ENCODE measurements around the gene ZNF516. TPM values are rescaled to one million over a fixed set of nuclear protein-coding genes. Genes with fewer than 3 reads are reported as not detected.

The ZNF516 gene
- total RNA-seq, 2 experiments from 2014 or later, result 2.5 to 3.3 TPM

DNA sequence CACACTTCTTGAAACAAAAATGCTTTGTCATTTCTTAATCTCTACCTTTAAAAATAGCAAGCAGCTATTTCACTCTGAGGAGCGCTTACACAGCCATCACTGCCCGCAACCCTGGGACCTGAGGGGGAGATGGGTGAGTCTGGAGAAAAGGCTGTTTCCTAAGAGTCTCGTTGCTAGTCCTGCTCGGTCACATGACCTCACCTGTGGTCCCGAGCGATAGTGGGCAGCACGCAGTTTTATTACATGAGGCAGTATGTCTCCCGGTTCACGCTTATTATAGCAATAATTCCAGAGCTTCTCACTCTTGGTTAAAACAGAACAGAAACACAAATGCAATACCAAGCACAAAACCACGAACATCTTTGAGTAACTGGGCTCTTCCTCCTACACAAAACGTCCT lies 105.3 kb downstream of the ZNF516 start:
- H3K4me1 Mint-ChIP-seq (ENCODE audit: low read depth), result peaks cover 37% of the 10 kb centered on the region
- H3K27me3 Mint-ChIP-seq (ENCODE audit: low read depth), result peaks cover 19% of the 10 kb centered on the region
- H3K4me3 Mint-ChIP-seq, result no peak overlapping the region
- no peak for DNase-seq
- ChIA-PET POLR2A (no interaction called here), CTCF (interaction anchor here (2.3 kb wide), 1 partner anchor 9 kb away, joined by 8 read pairs; no protein-coding TSS in a partner anchor)
- H3K36me3 Mint-ChIP-seq (ENCODE audit: low read depth), result peaks cover 3% of the 10 kb centered on the region
- H3K27ac Mint-ChIP-seq, result no peak overlapping the region
- no peak for ATAC-seq
- H3K9me3 Mint-ChIP-seq (ENCODE audit: insufficient read depth), result no peaks in the 10 kb centered on the region

DNA sequence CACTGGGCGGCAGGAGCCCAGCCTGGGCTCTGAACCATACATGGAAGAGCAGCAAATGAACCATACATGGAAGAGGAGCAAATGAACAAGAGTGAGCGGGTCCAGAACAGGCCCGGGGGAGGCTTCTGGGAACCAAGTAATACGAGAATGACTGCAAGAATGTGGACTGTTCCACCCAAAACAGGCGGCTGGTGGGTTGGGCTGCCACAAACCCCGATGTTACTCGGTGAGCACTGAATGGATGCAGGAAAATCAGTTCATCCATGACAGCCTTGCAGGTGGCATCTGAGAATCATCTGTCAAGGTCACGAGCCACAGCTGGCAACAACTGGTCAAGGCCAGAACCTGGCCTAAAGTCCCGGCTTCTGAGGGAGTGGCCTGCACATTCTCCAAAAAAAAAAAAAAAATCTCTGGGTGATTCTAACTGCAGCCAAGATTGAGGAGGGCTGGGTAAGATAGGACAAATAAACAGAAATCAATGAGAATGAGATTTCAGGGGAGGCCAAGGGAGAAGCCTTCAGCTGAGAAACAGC lies 106.1 kb downstream of the ZNF516 start:
- H3K27ac Mint-ChIP-seq, result no peak overlapping the region
- ChIA-PET POLR2A (interaction anchor here (0.7 kb wide), 1 partner anchor 1316 kb away, joined by 3 read pairs; no protein-coding TSS in a partner anchor), CTCF (interaction anchor here (2.3 kb wide), 1 partner anchor 10 kb away, joined by 8 read pairs; no protein-coding TSS in a partner anchor)
- no peak for DNase-seq
- no peak overlapping the region for H3K4me3 Mint-ChIP-seq
- H3K4me1 Mint-ChIP-seq (ENCODE audit: low read depth), result peaks cover 37% of the 10 kb centered on the region
- H3K9me3 Mint-ChIP-seq (ENCODE audit: insufficient read depth), result no peaks in the 10 kb centered on the region
- H3K36me3 Mint-ChIP-seq (ENCODE audit: low read depth), result peaks cover 3% of the 10 kb centered on the region
- no peak for ATAC-seq
- peaks cover 19% of the 10 kb centered on the region for H3K27me3 Mint-ChIP-seq (ENCODE audit: low read depth)

DNA sequence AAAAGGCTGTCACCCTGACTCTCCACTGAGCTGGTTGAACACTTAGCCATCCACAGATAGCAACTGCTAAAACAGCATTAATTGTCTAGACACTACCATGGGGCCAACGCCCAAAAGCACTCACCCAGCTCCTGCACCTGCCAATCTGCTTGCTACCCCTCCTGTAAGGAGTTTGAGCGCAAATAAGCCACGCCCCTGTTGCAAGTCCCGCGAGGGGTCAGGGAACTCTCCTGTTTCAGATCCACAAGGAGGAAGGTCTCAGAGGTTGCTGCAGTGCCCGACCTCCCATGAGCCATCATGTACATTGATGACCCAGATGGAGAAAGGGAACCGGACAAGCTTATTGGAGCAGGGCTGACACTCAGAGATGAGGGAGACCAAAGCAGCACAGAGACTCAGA lies 106.8 kb downstream of the ZNF516 start:
- H3K27me3 Mint-ChIP-seq (ENCODE audit: low read depth), result peaks cover 19% of the 10 kb centered on the region
- DNase-seq (no peak), ATAC-seq (no peak)
- peaks cover 38% of the 10 kb centered on the region for H3K4me1 Mint-ChIP-seq (ENCODE audit: low read depth)
- H3K27ac Mint-ChIP-seq, result no peak overlapping the region
- H3K9me3 Mint-ChIP-seq (ENCODE audit: insufficient read depth), result no peaks in the 10 kb centered on the region
- peaks cover 3% of the 10 kb centered on the region for H3K36me3 Mint-ChIP-seq (ENCODE audit: low read depth)
- H3K4me3 Mint-ChIP-seq, result no peak overlapping the region
- POLR2A ChIA-PET, result interaction anchor here (0.7 kb wide), 2 partner anchors 586 to 1315 kb away, joined by 3 read pairs; no protein-coding TSS in a partner anchor
- CTCF ChIA-PET, result interaction anchor here (1.0 kb wide), 1 partner anchor 321 kb away, joined by 3 read pairs; no protein-coding TSS in a partner anchor

- no peaks in the 10 kb centered on the region for H3K9me3 Mint-ChIP-seq (ENCODE audit: insufficient read depth)
- no peak for ATAC-seq
- ChIA-PET CTCF (interaction anchor here (1.0 kb wide), 1 partner anchor 321 kb away, joined by 3 read pairs; no protein-coding TSS in a partner anchor), POLR2A (no interaction called here)
- peaks cover 19% of the 10 kb centered on the region for H3K27me3 Mint-ChIP-seq (ENCODE audit: low read depth)
- no peak overlapping the region for H3K27ac Mint-ChIP-seq
- H3K36me3 Mint-ChIP-seq (ENCODE audit: low read depth), result peaks cover 3% of the 10 kb centered on the region
- peaks cover 38% of the 10 kb centered on the region for H3K4me1 Mint-ChIP-seq (ENCODE audit: low read depth)
- no peak overlapping the region for H3K4me3 Mint-ChIP-seq
- no peak for DNase-seq
Measured at GRCh38 chr18:76387608-76388007, 107.4 kb downstream of the ZNF516 start.

GRCh38 chr18:76386886-76387285 lies 108.2 kb downstream of the ZNF516 start:
- DNase-seq, result no peak
- Mint-ChIP-seq H3K4me3 (peak overlapping the region; percentile 19), H3K36me3 (ENCODE audit: low read depth) (peaks cover 3% of the 10 kb centered on the region), H3K27ac (no peak overlapping the region), H3K4me1 (ENCODE audit: low read depth) (peaks cover 38% of the 10 kb centered on the region), H3K9me3 (ENCODE audit: insufficient read depth) (no peaks in the 10 kb centered on the region), H3K27me3 (ENCODE audit: low read depth) (peaks cover 19% of the 10 kb centered on the region)
- no peak for ATAC-seq
- POLR2A ChIA-PET, result no interaction called here
- CTCF ChIA-PET, result interaction anchor here (0.6 to 0.9 kb wide), 2 partner anchors 9 to 12 kb away, joined by 3 read pairs; no protein-coding TSS in a partner anchor

- CTCF ChIA-PET, result interaction anchor here (0.9 kb wide), 1 partner anchor 10 kb away, joined by 3 read pairs; no protein-coding TSS in a partner anchor
- ATAC-seq (no peak), DNase-seq (no peak)
- H3K4me1 Mint-ChIP-seq (ENCODE audit: low read depth), result peaks cover 36% of the 10 kb centered on the region
- POLR2A ChIA-PET, result no interaction called here
- peaks cover 3% of the 10 kb centered on the region for H3K36me3 Mint-ChIP-seq (ENCODE audit: low read depth)
- H3K27me3 Mint-ChIP-seq (ENCODE audit: low read depth), result peaks cover 19% of the 10 kb centered on the region
- H3K9me3 Mint-ChIP-seq (ENCODE audit: insufficient read depth), result no peaks in the 10 kb centered on the region
- peak overlapping the region; percentile 20 for H3K4me3 Mint-ChIP-seq
- H3K27ac Mint-ChIP-seq, result peak overlapping the region; percentile 27
Measured at GRCh38 chr18:76386071-76386470, 109.0 kb downstream of the ZNF516 start.

GRCh38 chr18:76385681-76385975 lies 109.4 kb downstream of the ZNF516 start:
- CTCF ChIA-PET, result no interaction called here
- POLR2A ChIA-PET, result no interaction called here
- peaks cover 32% of the 10 kb centered on the region for H3K4me1 Mint-ChIP-seq (ENCODE audit: low read depth)
- DNase-seq (no peak), ATAC-seq (no peak)
- no peaks in the 10 kb centered on the region for H3K9me3 Mint-ChIP-seq (ENCODE audit: insufficient read depth)
- H3K27ac Mint-ChIP-seq, result no peak overlapping the region
- H3K27me3 Mint-ChIP-seq (ENCODE audit: low read depth), result peaks cover 19% of the 10 kb centered on the region
- H3K4me3 Mint-ChIP-seq, result no peak overlapping the region
- H3K36me3 Mint-ChIP-seq (ENCODE audit: low read depth), result peaks cover 3% of the 10 kb centered on the region

- DNase-seq, result no peak
- Mint-ChIP-seq H3K4me3 (no peak overlapping the region), H3K9me3 (ENCODE audit: insufficient read depth) (no peaks in the 10 kb centered on the region), H3K36me3 (ENCODE audit: low read depth) (peaks cover 3% of the 10 kb centered on the region), H3K4me1 (ENCODE audit: low read depth) (peaks cover 32% of the 10 kb centered on the region), H3K27ac (no peak overlapping the region), H3K27me3 (ENCODE audit: low read depth) (peaks cover 19% of the 10 kb centered on the region)
- ATAC-seq, result no peak
- POLR2A ChIA-PET, result no interaction called here
- CTCF ChIA-PET, result no interaction called here
Measured at GRCh38 chr18:76384861-76385680, 110.0 kb downstream of the ZNF516 start.

GRCh38 chr18:76384114-76384790 lies 110.8 kb downstream of the ZNF516 start:
- peaks cover 17% of the 10 kb centered on the region for H3K27me3 Mint-ChIP-seq (ENCODE audit: low read depth)
- DNase-seq (no peak), ATAC-seq (no peak)
- H3K9me3 Mint-ChIP-seq (ENCODE audit: insufficient read depth), result no peaks in the 10 kb centered on the region
- peaks cover 3% of the 10 kb centered on the region for H3K36me3 Mint-ChIP-seq (ENCODE audit: low read depth)
- CTCF ChIA-PET, result no interaction called here
- H3K4me3 Mint-ChIP-seq, result no peak overlapping the region
- POLR2A ChIA-PET, result no interaction called here
- no peak overlapping the region for H3K27ac Mint-ChIP-seq
- H3K4me1 Mint-ChIP-seq (ENCODE audit: low read depth), result peaks cover 24% of the 10 kb centered on the region

- Mint-ChIP-seq H3K27me3 (ENCODE audit: low read depth) (peaks cover 14% of the 10 kb centered on the region), H3K36me3 (ENCODE audit: low read depth) (peaks cover 3% of the 10 kb centered on the region), H3K27ac (no peak overlapping the region), H3K9me3 (ENCODE audit: insufficient read depth) (no peaks in the 10 kb centered on the region), H3K4me1 (ENCODE audit: low read depth) (peaks cover 22% of the 10 kb centered on the region), H3K4me3 (no peak overlapping the region)
- POLR2A ChIA-PET, result no interaction called here
- CTCF ChIA-PET, result no interaction called here
- DNase-seq (no peak), ATAC-seq (no peak)
Measured at GRCh38 chr18:76383636-76384035, 111.4 kb downstream of the ZNF516 start.

- Mint-ChIP-seq H3K36me3 (ENCODE audit: low read depth) (peaks cover 6% of the 10 kb centered on the region), H3K27ac (no peak overlapping the region), H3K9me3 (ENCODE audit: insufficient read depth) (no peaks in the 10 kb centered on the region), H3K4me3 (no peak overlapping the region), H3K27me3 (ENCODE audit: low read depth) (peaks cover 3% of the 10 kb centered on the region), H3K4me1 (ENCODE audit: low read depth) (peaks cover 20% of the 10 kb centered on the region)
- DNase-seq (no peak), ATAC-seq (no peak)
- ChIA-PET CTCF (no interaction called here), POLR2A (no interaction called here)
Measured at GRCh38 chr18:76382275-76382674, 112.8 kb downstream of the ZNF516 start.
